GM04503 (cell line): Measurements from ENCODE around the gene TACC2.
A peak's percentile ranks its signal among the peaks of the same experiment; 100 is the strongest.

Experiments
- DNase-seq: peaks from one replicate; pipeline ENCODE4 v3.0.0-alpha.2; 2012; ENCODE audit warnings: low read depth

Gene TACC2

GRCh38 chr10:122298598-122299301 lies 309.8 kb downstream of the TACC2 start:
- DNase-seq = no peak

DNA sequence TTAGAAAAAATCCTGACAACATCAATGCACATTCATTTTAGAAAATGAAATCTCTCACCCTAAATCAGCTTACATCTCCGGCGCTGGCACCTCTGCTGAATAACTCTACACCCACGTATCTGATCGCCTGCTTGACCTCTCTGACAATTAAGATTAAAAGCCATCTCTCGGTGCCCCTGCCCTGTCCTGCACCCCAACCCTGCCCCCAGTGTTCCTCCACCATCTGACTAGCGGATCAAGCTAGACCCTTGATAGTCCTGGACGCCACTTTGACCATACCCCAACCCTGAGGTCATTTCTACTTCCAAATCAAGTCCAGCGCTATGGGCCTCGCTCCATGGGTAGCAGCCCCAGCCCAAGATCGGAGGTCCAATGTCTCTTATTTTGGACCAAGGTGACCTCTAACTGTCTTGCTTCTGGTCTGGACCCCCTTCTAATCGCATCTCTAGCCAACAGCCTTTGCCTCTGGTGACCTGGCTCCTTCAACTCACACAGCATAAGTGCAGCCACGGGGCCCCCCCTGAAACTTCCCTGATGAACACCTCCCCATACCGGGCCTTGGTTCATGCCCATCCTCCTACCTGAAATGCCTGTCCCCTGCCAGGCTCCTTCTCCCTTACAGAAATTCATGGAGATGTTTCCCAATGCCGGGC lies 310.6 kb downstream of the TACC2 start:
- no peak for DNase-seq

GRCh38 chr10:122301055-122301810 lies 312.3 kb downstream of the TACC2 start:
- DNase-seq = peak; percentile 47

- no peak for DNase-seq
Measured at GRCh38 chr10:122301811-122302115, 312.8 kb downstream of the TACC2 start.

GRCh38 chr10:122302315-122302714 lies 313.4 kb downstream of the TACC2 start:
- no peak for DNase-seq

DNA sequence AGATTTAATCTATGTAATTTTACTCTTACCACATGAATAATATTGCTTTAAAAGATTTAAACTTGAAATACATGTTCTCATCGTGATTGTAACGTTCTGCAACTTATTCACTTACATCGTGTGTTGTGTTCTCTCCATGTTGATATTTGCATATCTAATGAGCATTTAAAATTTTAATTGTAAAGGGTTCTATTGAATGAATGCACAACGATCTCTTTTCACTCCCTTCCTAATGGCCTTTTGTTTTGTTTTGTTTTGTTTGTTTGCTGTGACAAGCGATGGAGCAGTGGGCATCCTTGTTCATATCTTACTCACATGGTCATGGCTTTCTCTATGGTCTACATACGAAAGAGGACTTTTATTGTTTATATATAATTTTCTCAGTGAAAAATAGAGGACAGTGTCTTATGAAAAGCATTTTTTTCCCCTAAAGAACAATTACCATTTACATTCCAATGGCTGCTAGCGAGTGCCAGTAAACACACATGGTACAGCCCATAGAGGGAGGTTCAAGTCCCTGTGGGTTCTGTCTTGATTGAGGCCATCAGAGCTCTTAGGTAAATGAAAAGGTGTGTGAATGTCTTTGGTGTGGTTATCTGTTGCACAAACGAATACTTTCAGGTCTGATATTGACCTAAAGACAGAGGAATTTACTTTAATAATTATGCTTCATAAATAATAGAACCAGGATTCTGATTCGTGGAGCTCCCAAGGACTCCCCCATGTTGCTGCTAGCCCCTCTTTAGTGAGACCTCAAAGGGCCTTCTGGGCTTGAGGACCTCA lies 314.5 kb downstream of the TACC2 start:
- no peak for DNase-seq
